ENCODE results near the gene EEA1.

EEA1 gene

DNA sequence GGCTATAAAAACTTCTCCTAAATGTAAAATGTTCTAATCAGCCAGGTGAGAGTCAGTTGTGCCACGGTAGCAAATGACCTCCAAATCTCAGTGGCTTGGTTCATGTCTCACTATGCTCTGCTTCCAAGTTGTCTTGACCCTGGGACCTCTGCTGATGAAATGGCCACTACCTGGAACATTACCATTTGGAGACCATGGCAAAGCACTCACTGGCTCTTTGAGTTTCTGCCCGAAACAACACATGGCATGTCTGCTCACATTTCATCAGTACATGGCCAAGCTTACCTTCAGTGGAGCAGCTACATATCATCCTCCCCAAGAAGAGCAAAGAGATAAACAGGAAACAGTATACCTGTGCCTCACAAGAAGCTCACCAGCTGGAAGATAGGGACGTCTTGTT is 186.1 kb downstream of the EEA1 start:
- ATAC-seq = no peak

DNA sequence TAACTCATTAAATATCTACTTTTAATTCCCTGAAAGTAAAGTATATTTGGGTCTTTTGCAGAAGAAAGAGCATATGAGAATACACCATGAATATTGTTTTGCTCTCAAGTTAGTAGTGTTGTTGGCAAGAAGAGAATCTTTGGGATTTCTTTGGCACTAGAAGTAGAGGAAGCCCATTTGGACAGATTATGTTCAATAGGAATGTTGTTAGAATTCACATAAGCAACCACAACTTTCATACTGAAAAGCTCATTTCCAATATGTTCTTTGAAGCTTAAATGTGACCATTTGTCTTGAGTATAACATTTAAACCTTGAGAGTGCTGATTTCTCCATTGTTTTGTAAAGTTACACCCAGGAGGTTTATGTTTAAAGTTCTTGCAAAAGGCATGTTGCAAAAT is 188.7 kb downstream of the EEA1 start:
- ATAC-seq = no peak

DNA sequence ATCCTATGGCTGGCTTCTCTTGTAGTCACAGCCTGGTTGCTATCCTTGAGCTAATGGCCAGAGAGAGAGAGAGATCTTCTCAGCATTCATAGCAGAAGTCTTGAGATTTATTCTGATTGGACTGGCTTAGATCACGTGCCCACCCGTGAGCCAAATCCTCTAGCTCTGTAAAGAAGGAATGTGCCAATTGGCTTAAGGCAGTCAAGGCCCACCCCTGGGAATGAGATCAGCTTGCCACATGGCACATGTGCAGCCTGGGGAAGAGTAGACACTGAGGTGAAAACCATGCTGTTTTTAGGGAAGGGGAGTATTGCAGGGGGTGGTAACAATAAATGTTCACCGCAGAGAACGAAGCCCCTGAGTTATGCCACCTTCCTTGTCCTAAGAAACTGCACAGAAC is 190.0 kb downstream of the EEA1 start:
- ATAC-seq = no peak

GRCh38 chr12:92737855-92738850 is 190.9 kb downstream of the EEA1 start:
- ATAC-seq = no peak

- ATAC-seq = no peak
Measured at GRCh38 chr12:92736605-92737004, 192.5 kb downstream of the EEA1 start.

DNA sequence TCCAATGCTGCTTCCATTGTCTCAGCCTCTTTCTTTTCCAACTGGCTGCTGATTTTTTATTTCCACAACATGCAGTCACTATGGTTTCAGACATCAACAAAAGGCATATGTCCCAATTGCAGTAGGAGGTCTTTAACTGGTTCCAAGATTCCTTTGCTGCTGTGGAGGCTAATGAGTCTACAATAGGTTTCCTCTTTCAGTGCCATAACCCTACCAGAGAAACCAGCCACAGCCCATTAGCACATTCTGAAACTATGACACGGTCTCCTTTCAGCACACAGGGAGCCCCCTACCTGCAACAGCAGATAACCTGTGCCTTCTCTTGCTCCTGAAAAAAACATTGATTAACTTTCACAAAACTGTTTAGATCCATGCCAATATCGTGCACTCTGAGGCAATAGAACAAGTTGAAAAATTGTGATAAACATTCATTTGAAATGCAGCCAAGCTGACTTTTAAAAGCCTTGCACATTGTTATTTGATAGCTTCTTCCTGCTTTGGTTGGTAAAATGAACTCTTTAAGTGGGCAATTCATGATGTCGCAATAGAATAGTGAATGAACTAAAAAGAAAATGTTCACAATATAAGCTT is 193.9 kb downstream of the EEA1 start:
- ATAC-seq = no peak

- no peak for ATAC-seq
Measured at GRCh38 chr12:92733661-92734060, 195.4 kb downstream of the EEA1 start.

GRCh38 chr12:92733181-92733580 is 195.9 kb downstream of the EEA1 start:
- no peak for ATAC-seq

DNA sequence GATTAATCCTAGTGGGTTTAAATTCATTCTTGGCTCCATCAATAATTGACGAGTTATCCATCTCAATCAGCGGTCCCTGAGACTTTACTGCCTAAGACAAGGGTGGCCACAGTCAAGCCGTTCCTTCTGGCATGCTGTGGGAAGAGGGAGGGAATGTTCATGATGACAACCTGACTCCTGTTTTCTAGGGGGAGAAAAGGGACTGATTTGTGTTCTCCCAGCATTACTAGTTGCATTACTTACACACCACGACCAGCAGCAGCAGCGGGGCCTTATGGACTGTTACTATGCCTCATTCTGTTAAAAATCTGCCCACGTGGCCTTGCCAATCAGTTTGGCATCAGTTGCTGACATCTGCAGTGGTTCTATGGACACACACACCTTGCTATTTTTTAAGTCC is 196.4 kb downstream of the EEA1 start:
- ATAC-seq = no peak

GRCh38 chr12:92732216-92732615 is 196.9 kb downstream of the EEA1 start:
- ATAC-seq = no peak

- no peak for ATAC-seq
Measured at GRCh38 chr12:92730758-92731157, 198.3 kb downstream of the EEA1 start.

DNA sequence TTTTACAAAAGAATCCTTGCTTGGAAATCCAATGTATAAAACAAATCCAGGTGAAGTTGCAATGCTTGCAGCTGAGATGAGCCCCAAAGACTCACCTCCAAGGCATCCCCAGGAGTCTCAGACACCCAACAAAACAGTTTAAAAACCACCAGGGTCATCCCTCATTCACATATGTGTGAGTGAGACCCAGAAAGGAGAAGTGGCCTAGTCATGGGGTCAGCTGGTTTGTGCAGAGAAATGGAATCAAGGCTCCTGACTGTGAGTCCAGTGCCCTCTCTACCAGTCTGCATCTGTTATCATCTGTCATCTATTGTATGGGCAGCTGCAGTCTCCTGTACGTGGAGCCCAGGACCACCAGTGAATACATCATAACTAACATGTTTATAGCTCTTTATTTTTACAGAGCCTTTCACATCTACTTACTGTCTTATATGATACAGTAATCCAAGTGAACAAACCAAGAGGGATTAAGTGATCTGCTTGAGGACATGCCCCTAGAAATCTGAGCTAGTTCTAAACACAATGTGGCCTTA is 199.3 kb downstream of the EEA1 start:
- no peak for ATAC-seq

GRCh38 chr12:92726850-92727249 is 202.2 kb downstream of the EEA1 start:
- no peak for ATAC-seq

DNA sequence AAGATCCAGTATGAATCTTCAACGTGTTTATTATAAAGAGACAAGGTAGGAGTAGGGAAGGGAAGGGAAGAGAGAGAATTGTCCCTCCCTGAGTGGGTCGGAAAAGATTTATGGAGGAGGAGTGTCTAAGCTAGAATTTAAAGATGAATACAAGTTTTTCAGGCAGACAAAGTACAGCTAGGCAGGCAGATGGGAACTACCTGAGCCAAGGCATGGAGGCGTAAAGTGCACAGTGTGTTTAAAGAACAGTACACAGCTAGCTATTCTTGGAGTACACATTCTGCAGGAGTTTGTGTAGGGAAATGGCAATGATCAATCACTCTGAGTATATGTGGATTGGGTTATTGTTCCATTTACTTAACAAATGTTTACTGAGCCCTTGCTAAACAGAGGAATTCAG is 206.2 kb downstream of the EEA1 start:
- ATAC-seq = no peak

DNA sequence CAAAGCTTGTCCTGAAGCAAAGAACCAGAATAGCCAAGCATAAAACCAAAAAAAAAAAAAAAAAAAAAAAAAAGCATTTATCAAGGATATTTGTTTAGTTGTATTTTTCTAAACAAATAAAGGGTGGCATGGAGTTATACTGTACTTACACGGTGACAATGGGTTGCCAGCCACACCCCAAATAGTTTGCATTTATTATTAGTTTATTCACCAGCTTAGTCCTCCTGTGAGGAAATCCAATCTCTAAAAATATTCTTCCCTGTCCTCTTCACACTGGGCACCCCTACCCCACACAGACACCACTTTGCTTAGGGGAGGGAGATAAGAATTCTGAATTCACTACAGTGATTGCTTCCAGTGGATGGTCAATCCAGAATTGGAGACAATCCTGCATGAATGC is 207.4 kb downstream of the EEA1 start:
- ATAC-seq = no peak

DNA sequence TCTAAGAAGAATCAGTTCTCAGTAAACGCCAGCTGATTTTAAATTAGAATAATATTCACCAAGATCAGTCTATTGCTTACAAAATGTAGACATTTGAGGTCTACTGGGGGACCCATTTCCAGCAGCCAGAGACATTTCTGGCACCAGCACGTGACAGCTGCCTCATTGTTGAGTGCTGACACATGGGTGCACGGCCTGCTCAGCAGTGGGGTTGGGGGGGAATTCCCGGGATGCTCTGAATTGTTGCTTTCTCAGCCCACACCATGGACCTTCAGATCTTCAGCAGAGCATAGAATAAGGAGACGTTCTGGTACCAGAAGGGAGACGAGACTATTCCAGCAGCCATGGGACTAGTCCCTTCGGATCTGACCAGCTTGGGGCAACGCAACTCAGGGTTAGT is 208.0 kb downstream of the EEA1 start:
- no peak for ATAC-seq
